HUES6 (cell line): ENCODE measurements around the gene PLXND1.

Experiments
- H3K27ac ChIP-seq: 2 replicates; pipeline ENCODE4 v1.7.0; 2013; ENCODE audit warnings: low read depth, mild to moderate bottlenecking, low read length, inconsistent platforms
- H3K27me3 ChIP-seq: 2 replicates; pipeline ENCODE4 v1.6.1; 2013; ENCODE audit warnings: low read length; ENCODE audit not compliant: control insufficient read depth, insufficient read depth
- H3K36me3 ChIP-seq: 2 replicates; pipeline ENCODE4 v1.6.1; 2013; ENCODE audit warnings: low read length; ENCODE audit not compliant: control insufficient read depth, insufficient read depth
- H3K4me1 ChIP-seq: 2 replicates; pipeline ENCODE4 v1.6.1; 2013; ENCODE audit warnings: low read length; ENCODE audit not compliant: control insufficient read depth, insufficient read depth
- H3K4me3 ChIP-seq: 2 replicates; pipeline ENCODE4 v1.5.1; 2013; ENCODE audit warnings: low read depth, low read length
- H3K9ac ChIP-seq: one replicate; pipeline ENCODE4 v1.6.1; 2013; ENCODE audit warnings: mild to moderate bottlenecking, low read length
- H3K9me3 ChIP-seq: 2 replicates; pipeline ENCODE4 v1.6.1; 2013; ENCODE audit warnings: low read depth, low read length; ENCODE audit not compliant: control insufficient read depth, insufficient read depth

Gene PLXND1

GRCh38 chr3:129512595-129512994 is 93.9 kb downstream of the PLXND1 start:
- H3K36me3 ChIP-seq = peaks cover 41% of the 10 kb centered on the region
- H3K4me1 ChIP-seq = no peaks in the 10 kb centered on the region
- H3K27ac ChIP-seq = no peak overlapping the region
- no peaks in the 10 kb centered on the region for H3K27me3 ChIP-seq
- H3K4me3 ChIP-seq = no peak overlapping the region
- no peaks in the 10 kb centered on the region for H3K9me3 ChIP-seq
- H3K9ac ChIP-seq = no peak overlapping the region

GRCh38 chr3:129507181-129507831 is 99.2 kb downstream of the PLXND1 start:
- no peak overlapping the region for H3K9ac ChIP-seq
- no peaks in the 10 kb centered on the region for H3K4me1 ChIP-seq
- H3K27ac ChIP-seq = no peak overlapping the region
- no peaks in the 10 kb centered on the region for H3K9me3 ChIP-seq
- H3K27me3 ChIP-seq = no peaks in the 10 kb centered on the region
- H3K36me3 ChIP-seq = peaks cover 52% of the 10 kb centered on the region
- H3K4me3 ChIP-seq = no peak overlapping the region

GRCh38 chr3:129506231-129506742 is 100.2 kb downstream of the PLXND1 start:
- Histone ChIP-seq H3K36me3 (peaks cover 45% of the 10 kb centered on the region), H3K4me1 (peaks cover 7% of the 10 kb centered on the region; the same call in 1 of the 2 replicates), H3K9me3 (no peaks in the 10 kb centered on the region), H3K4me3 (no peak overlapping the region), H3K9ac (no peak overlapping the region), H3K27me3 (no peaks in the 10 kb centered on the region), H3K27ac (no peak overlapping the region)

GRCh38 chr3:129505341-129505740 is 101.1 kb downstream of the PLXND1 start:
- Histone ChIP-seq H3K9ac (no peak overlapping the region), H3K27me3 (no peaks in the 10 kb centered on the region), H3K27ac (no peak overlapping the region), H3K36me3 (peaks cover 50% of the 10 kb centered on the region), H3K4me1 (peaks cover 7% of the 10 kb centered on the region; the same call in 1 of the 2 replicates), H3K9me3 (no peaks in the 10 kb centered on the region), H3K4me3 (no peak overlapping the region)
